ENCODE results near the gene ZIC4.

Gene ZIC4

DNA sequence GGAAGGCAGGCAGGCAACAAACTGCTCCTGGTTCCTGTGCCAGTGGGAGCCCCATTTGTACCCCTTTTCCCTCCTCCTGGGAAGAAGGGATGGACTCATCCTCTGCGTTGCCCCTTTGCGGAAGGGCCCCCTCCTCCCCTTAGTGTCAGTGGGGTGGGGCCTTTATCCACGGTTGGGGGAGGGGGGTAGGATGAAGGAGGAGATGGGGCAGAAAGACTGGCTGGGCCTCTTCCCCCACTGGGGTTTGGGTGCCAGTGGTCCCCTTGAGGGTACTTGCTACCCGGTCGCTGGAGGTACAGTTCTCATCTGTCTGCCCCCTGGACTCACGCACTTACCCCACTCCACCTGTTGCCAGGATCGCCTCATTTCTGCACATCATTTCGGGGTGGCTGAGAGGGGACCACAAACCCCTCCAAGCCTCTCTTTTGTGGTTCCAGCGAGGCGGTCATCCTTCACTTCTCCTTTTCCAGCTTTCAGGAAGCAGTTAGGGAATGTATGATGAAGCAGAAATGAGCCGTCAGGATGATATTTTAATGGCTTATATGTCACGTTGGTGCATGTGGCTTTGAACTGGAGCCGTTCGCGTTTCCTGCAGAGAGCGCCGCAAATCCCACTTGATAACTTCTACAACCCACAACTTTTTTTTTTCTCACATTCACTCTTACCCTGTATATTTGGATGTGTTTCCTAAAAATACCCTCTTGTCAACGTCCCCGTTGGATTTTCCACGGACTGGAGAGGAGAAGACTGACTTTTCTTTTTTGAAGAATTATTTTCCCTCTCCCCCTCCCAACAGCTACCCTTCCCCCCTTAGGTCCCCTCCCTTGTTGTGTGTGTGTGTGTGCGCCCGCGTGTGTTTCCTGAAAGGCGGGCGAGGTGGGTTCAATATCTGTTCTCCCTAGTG lies at the start of gene ZIC4:
TSS of gene ZIC4 (minus strand) at position 516 of the 904 bp plus-strand sequence. CDS start 3,746 bp downstream, outside the sequence.
- DNase-seq (ENCODE audit: low read depth in 1 of 2, low spot score in 1 of 2), result no peak

DNA sequence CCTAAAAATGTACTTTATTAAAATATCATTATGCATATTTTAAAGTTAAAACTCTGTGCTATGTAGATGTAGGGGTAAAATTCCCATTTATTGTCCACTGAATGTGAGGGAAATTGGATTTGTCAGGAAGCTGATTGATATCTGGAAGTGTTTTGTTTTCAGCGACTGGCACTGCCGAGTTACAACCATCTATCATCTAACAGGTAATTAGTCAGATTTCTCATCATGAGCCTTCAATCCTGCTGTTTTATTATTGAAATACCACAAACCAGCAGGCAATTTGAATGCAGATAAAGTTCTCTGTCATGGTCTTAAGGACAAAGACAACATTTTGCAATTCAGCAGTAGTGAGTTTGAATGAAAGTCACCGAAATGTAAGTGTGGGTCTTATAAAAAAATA lies 43.3 kb upstream of the ZIC4 start:
- DNase-seq (ENCODE audit: low read depth in 1 of 2, low spot score in 1 of 2), result no peak

DNA sequence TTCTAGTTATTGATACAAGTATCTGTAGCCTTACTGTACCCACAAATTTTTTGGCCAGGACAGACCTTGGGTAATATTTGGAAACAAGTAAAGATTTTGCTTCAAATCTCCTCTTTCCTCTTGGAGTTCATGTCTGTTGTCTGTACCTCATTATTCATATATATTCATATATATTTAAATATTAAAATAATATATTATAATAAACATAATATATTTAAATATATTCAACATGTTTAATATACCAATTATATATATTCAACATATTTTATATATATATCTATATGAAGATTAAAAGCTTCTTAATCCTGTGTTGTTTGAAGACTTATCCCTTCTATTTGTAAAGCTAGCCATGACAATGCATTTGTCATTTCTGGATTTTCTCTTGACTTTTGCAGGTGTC lies 40.9 kb upstream of the ZIC4 start:
- DNase-seq (ENCODE audit: low read depth in 1 of 2, low spot score in 1 of 2), result no peak

DNA sequence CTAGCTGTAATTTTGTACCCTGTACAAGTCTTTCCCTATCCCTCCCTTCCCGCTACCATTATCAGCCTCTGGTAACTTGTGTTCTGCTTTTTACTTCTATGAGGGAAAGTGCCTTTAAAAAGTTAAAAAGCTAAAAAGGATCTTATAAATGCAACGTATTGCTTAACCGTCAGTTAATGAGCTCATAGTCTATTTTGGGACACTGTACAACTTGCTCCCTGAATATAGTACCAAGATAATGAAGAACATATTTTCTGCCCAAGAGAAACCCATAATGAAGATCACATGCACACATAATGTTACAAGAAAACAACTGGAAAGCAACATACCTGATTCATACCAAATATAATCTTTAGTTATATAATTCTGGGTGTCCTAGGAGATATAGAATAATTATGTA lies 25.4 kb upstream of the ZIC4 start:
- DNase-seq (ENCODE audit: low read depth in 1 of 2, low spot score in 1 of 2), result no peak

DNA sequence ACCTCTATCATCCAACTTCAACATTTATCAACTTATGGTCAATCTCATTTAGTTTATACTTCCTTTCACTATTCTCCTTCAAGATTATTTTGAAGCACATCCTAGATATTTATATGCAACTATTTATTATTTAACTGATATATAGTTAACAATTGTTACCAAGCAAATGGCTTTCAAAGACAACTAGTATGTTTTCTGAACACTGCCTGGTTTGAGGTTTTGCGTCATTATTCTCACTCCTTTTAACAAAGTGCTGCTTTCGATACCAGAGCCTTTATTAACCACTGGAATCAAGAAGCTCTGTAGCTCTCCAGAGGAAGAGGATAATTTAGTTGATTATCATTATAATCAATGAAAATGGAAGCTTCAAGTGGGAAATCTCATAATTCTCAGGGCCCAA lies 22.4 kb upstream of the ZIC4 start:
- no peak for DNase-seq (ENCODE audit: low read depth in 1 of 2, low spot score in 1 of 2)

DNA sequence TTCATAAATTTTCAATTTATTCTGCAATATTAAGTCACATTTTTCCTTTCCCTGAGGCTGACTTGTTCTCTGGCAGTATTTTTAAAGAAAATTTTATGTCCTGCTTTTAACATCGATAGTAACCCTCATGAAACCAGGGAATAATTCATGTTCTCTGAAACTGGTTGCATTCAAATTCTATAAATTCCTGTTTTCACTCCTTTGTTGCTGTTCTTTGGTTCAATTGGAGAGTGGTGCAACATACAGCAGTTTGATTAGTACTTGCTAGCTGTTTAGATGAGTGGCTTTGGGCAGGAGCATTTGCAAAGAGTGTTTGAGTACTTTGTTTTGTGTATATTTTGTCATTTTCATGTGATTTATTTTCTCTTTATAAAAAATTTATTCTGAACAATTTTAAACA lies 22.0 kb upstream of the ZIC4 start:
- no peak for DNase-seq (ENCODE audit: low read depth in 1 of 2, low spot score in 1 of 2)

DNA sequence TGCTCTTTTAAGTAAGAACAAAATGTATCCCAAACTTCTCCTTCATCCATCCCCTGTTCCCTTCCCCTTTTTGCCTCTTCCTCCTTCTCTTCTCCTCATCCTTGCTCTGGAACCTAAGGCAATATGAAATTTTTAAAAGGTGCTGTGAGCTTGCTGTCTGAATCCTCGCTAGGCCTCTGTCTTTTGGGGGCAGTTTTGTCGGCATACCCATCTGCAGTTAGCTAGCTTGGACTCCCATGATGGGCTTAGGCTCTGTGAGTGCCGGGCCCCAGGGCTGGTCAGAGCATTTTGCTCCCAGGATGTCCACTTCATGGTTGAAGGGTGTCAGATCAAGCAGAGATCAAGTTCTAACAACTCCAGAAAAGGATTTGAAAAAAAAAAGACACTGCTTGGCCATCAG lies 21.4 kb upstream of the ZIC4 start:
- no peak for DNase-seq (ENCODE audit: low read depth in 1 of 2, low spot score in 1 of 2)

DNA sequence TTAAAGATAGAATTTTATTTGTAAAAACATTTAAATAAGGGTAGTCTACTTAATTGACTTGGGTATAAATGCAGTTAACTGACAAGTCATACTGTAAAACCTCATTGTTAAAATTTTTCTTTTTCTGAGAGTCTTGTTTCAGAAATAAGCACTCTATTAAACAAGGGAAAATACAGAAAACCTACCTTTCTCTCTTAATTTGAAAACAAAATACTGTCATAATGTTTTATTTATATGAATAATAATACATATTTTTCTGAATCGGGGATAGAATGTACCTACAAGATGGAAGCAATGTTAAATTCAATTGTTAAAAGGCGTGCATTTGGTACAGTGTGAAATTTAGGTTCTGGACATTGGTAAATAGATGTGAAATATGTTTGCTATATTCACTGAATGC lies 20.6 kb upstream of the ZIC4 start:
- no peak for DNase-seq (ENCODE audit: low read depth in 1 of 2, low spot score in 1 of 2)

DNA sequence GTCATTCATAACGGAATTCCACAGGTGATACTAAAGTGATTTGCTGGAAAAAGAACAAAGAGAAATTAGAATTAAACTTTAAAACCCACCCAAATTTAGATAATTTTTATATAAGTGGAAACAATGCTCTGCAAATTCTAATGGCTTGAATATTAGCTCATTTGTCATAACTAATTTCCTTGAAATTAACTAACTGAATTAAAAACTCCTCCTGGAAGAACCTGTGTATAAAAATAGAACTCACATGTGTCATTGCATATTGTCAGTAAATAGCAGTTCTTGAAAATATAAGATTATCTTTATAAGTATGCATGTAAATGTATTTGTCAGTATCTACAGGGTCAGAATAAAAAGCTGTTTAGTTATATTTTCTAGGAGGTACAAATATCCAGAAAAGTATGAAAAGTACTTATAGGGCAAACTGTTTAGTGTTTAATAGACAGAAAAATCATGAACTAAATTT lies 19.1 kb upstream of the ZIC4 start:
- DNase-seq (ENCODE audit: low read depth in 1 of 2, low spot score in 1 of 2), result no peak

DNA sequence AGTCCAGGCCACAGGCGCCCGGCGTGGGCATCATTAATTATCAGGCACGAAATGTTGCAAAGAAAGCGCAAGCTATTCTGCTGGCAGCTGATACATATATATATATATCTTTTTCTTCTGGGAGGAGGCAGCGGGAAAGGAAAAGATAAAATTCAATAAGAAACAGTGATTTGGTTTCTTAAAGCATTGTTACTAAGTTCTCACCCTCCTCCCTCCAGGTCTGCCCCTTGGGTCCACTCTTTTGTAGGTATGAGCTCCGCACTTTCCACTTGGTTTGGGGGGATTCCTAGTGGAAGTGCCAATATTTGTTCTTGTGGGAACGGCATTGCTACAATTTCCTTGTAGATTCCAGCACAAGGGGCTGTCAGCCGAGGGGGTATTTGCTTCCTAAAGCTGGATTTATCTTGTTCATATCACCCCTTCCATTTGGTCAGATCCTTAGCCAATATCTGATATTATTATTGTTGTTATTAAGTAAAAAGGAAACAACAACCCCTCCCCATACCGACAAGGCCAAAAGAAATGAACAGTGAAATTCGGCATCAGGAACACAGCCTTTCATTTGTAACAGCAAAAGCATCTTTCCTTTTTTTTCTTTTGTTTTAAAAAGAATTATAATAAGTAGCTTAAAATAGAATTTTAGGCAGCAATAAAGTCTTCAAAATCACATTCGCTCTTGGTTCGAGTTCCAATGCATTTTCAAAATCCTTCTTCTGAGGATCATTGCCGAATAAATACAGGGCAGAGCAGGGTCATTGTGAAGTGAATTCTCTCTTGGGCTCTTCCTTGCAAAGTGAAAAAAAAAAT lies 18.4 kb upstream of the ZIC4 start:
- no peak for DNase-seq (ENCODE audit: low read depth in 1 of 2, low spot score in 1 of 2)

DNA sequence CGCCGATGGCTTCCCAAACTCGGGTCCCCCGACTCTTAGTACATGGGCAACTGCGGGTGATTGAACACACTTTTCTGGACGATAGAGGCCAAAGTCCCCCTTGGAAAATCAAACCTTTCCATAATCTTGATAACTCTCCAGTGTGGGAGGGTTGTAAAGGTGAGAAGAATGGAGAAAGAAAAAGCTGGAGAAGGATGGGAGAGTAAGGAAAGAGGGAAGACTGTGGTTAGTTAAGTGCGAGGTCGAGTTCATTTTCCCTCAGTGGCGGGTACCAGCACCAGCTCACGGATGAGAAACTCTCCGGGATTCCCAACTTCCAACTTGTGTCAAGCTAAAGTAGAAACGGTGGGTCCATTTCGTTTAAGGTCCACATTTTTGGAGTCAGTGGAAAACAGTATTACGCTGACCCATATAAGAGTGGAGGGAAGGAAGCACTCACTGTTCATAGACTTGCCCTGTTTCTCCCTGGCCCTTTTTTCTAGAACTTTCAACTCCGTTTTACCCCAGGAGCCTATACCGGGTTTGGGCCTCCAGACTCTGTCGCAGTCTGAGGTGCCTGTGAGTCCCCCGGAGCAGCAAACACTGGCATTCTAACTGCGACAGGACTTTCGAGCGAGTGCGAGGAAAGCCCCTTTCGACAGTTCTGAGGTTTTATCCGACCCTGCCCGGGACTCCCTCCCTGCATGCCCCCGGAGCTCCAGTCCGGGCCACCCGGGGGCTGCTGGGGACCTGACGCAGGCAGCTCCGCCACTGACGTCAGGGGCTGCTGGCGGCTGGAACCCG lies 17.6 kb upstream of the ZIC4 start:
- no peak for DNase-seq (ENCODE audit: low read depth in 1 of 2, low spot score in 1 of 2)

DNA sequence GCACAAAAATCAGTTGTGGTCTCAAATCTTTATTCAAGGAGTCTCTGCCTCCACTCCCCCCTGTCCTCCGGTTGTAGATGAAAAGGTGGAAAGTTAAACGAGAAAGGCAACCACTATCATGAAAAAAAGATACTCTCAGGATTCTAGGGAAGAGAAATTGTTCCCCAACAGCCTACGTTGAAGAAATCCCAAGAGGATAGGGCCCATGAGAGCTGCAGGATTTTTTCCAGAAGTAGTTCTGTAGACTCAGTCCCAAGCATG lies 17.1 kb upstream of the ZIC4 start:
- DNase-seq (ENCODE audit: low read depth in 1 of 2, low spot score in 1 of 2), result no peak

DNA sequence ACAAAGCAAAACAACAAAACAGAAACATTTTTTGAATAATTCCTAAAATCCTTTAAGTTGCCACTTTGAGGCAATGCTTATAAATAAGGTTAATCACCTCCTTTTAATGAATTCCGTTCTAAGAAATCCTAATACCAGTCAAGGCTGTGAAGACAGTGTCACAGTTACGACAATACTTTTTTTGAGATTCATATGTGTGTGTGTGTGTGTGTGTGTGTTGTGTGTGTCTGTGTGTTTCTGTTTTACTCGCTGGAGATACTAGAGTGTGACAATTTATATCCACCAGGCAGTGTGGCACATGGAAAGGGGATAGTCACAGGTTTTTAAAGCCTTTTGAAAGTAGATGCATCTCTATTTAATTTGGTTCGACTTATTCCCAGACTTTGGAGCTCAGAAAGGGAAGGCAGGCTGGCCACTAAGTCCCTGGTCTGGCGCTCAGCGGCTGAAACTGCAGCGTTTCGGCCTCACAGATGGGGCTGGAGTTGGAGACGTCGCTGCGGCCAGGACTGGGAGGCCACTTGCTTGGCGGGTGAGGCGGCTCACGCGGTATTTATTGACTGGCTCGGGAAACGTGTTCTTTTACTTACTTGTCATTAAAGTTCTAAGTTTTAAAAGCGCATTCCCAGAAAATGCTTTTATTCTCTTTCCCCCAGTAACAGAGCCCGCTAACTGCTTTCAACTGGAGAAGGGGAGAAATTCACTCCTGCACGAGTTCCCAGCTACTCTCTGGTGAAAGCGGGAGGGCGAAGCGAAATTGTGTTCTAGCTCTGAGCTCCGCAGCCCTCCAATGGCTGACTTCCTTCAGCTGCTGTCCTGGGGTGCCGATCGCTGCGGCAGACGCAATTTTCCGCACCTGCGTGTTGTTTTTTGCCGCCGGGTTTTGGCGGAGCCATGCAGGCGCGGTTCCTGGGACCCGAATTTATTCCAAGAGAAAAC lies 16.5 kb upstream of the ZIC4 start:
- no peak for DNase-seq (ENCODE audit: low read depth in 1 of 2, low spot score in 1 of 2)

DNA sequence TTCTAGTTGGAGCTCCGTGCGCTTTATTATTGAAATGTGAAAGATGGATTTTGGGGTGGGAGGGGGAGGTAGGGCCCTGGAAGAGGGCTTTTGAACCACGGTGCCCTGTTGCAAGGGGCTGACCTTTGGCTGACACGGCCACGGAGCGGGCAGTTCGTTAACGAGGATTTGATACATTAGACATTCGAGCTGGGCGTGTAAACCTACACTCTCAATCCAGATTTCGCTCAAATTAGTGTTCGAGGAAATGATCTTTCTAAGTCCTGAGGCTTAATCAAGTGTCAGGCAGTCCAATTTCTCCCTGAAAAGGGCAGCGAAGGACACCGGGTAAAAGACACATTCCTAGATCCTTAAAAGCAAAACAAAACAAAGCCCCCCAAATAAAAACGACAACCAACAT lies 15.9 kb upstream of the ZIC4 start:
- no peak for DNase-seq (ENCODE audit: low read depth in 1 of 2, low spot score in 1 of 2)

DNA sequence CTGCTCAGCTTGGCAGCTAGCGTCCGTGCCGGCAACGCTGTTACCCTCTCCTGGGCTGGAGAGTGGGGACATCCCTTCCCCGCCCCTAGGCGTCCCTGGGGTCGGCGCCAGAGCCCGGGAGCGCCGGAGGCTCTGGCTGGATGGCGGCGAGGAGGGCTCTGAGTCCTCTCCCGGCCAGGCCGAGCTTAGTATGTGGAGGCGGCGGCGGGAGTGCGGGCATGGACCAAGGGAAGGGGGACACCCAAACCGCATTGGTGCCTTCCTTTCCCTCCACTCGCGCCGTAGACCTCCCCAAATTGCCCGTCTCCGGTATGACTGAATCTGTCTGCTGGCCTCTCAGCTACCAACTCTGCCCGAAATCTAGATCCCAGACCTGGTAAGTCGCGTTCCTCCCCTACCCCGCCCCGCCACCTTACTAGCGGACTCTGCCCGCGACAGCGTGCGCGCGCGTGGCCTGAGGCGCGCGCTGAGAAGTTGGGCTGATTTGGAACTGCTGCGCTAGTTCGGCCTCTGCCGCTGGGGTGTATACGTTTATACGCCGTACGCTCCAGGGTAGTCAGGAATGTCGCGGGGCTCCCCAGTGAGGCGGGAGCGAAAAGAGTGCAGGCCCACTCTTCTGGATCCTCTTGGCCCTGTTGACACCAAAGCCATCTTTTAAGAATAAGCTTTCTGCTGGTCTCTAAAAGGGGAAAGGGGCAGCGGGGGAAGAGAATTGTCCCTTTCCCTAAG lies 15.0 kb upstream of the ZIC4 start:
- DNase-seq (ENCODE audit: low read depth in 1 of 2, low spot score in 1 of 2), result no peak

DNA sequence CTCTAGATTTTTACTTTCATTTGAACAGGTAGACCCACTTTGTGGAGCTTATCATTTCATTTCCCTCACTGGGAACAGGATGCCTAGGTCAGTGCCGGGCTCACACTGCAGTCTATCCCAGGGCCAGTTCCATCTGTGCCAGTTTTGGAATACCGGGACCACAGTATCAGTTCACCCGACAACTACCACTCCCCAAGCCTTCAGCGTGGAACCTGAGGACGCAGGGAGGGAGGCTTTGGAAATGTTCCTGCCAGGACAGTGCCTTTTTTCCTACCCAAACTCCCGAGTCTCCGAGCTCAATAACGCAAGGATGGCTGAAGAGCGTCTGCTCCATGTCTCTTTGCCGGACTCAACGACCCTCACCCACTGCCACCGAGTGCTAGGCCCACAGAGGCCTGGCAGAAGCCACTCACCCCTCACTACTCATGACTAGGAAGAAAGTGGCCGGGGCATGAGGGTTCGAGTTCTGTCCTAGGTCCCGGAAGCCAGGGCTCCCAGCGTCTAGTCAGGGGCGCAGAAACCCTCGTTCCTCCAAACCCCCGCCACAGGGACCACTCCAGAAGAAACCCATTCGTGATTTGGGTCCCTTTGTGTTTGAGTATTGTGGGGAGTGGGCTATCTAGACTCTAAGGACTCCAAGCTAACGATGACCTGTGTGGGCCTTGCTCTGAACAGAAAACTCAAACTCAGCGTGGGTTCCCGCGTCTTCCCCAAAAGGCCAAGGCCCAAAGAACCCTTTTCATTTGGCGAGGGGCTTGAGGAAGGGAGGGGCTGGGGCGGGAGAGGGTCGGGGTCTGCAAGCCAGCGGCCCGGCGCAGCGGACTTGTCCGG lies 14.2 kb upstream of the ZIC4 start:
- DNase-seq (ENCODE audit: low read depth in 1 of 2, low spot score in 1 of 2), result no peak

DNA sequence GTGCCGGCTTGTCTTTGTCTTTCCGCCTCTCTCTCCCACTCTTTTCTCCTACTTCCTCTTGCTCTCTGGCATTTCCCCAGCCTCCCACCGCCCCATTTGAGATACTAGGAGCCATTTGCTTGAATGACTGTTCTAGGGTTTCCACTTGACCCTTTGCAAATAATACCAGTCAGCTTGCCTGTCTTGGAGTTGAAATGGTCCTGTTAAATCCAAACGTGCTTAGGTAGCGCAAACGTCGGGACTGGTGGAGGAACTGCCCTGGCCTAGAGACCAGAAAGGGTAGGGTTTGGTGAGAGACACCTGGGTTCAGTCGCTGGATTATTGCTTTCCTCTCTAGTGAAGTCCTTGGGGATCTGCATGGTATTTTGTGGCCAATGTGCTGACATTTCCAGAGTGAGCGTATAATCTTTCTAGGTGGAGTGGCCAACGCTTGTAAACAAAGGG lies 13.5 kb upstream of the ZIC4 start:
- no peak for DNase-seq (ENCODE audit: low read depth in 1 of 2, low spot score in 1 of 2)

DNA sequence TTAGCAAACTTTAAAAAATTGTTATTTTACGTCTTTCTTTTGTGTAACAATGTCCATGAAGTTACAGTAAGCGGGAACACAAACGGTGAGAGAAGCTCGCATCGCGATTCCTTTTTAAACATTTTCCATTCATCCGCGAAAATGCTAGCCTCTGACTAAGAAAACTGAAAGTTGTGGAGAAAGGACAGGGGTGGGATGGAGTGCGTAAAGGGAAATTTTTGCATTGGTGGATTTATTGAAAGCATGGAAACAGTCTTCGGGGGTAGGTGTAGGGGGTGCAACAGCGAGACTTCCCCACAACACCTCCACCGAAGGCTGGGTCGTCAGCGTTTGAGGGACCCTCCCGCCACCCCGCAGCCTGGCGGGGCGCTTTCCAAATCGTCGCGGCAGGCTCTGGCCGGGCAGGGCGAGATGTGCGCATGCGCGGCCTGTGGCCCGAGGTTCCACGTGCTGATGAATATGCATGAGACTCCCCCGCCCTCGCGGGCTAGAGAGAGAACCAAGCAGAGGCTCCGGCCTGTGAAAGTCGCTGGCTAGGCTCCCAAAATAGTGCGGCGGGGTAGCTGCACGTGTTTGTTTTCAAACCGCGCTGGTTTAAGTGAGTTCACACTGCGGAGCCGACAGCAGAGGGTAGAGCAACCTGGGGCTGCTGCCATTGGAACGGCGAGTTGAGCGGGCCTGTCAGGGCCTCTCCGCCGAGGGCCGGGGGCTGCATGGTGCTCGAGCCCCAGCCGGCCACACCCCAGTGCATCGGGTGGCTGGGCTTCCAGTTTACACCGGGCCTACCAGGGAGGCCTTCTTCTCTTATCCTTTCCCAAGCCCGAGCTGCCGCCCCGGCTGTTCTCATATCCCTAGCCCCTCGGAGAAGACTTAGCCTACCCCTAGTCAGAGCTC lies 12.7 kb upstream of the ZIC4 start:
- no peak for DNase-seq (ENCODE audit: low read depth in 1 of 2, low spot score in 1 of 2)

Measured in activated T-helper 1 cell treated with anti-CD3 and anti-CD28 coated beads, Interleukin-2, amount 50 U/mL, for 16 hours (primary cell).